Measurements from ENCODE around the gene NR1D2.

GRCh38 chr3:23969393-23969792, 24.3 kb downstream of the NR1D2 start:
- TF ChIP-seq POLR2A (IDR thresholded peaks at IDR 0.05) (no peak), CTCF (IDR thresholded peaks at IDR 0.05) (no peak)
